ENCODE measurements around the gene THAP11.

Gene THAP11

DNA sequence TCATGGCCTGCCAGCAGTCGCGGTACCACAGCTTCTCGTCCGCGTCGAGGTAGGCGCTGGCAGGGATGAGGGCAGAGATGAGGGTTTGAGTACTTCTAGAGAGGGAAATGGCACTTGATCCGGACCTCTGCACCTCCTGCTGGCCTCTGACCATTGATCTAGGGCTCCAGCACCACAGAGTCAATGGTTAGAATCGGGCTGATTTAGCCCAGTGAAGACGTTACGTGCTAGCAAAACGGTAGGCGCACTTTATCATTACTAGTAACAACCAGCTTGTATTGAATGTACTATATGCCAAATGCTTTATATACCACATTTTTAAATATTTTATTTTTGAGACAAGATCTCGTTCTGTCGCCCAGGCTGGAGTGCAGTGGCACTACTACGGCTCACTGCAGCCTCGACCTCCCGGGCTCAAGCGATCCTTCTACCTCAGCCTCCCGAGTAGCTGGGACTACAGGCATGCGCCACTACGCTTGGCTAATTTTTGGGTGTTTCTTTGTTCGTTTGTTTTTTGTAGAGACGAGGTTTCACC is 34.9 kb upstream of the THAP11 start:
- Histone ChIP-seq H3K4me3 (ENCODE audit: low read depth, low read length) (peak overlapping the region; percentile 97), H3K27ac (ENCODE audit: low read depth, low read length) (peak overlapping the region; percentile 88), H3K36me3 (ENCODE audit: control insufficient read depth, insufficient read depth, low read length) (peaks cover 12% of the 10 kb centered on the region), H3K9me3 (ENCODE audit: control insufficient read depth, insufficient read depth, low read length) (no peaks in the 10 kb centered on the region), H3K9ac (ENCODE audit: low read depth, low read length) (0 out of 2 replicates have a peak overlapping the region, but pooled peaks have one; percentile 58), H3K4me1 (ENCODE audit: control insufficient read depth, insufficient read depth, low read length) (no peaks in the 10 kb centered on the region), H3K27me3 (ENCODE audit: control insufficient read depth, insufficient read depth, low read length) (no peaks in the 10 kb centered on the region)

DNA sequence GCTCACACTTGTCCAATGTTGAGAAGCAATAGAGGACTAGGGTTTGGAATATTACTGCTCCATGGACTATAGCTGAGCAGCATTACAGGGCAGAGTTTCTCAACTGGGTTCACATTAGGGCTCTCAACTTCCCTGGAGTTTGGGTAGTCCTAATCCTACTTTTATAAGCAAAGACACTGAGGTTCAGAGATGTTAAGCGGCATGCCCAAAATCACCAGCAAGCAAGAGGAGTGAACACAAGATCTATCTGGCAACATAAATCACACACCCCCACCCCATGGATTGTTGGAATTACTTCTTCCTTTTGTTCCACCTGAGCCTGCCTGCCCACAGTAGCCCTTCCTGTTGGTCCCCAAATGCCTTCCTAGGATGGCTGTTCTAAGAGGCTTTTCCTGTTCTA is 30.2 kb upstream of the THAP11 start:
- no peaks in the 10 kb centered on the region for H3K36me3 ChIP-seq (ENCODE audit: control insufficient read depth, insufficient read depth, low read length)
- no peak overlapping the region for H3K4me3 ChIP-seq (ENCODE audit: low read depth, low read length)
- no peak overlapping the region for H3K27ac ChIP-seq (ENCODE audit: low read depth, low read length)
- H3K9me3 ChIP-seq (ENCODE audit: control insufficient read depth, insufficient read depth, low read length): no peaks in the 10 kb centered on the region
- H3K27me3 ChIP-seq (ENCODE audit: control insufficient read depth, insufficient read depth, low read length): no peaks in the 10 kb centered on the region
- no peak overlapping the region for H3K9ac ChIP-seq (ENCODE audit: low read depth, low read length)
- H3K4me1 ChIP-seq (ENCODE audit: control insufficient read depth, insufficient read depth, low read length): no peaks in the 10 kb centered on the region

DNA sequence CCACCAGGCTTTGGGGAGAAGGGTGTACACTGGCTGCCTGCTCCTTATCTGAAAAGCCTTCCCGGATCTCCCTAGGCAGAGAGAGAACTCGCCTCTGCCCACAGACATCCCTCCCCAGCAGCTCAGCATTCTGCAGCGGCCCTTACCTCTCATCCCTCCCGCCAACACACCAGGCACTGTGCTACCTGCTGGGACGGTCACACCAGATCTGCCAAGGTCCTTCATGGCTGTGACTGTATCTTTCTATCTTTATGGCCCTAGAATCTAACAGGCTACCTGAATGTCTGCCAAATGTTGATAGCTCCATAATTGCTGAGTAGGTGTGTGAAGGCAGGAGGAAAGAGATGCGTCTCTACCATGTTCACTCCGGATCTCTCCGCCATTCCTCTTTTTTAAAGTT is 27.6 kb upstream of the THAP11 start:
- Histone ChIP-seq H3K9me3 (ENCODE audit: control insufficient read depth, insufficient read depth, low read length) (no peaks in the 10 kb centered on the region), H3K36me3 (ENCODE audit: control insufficient read depth, insufficient read depth, low read length) (no peaks in the 10 kb centered on the region), H3K27me3 (ENCODE audit: control insufficient read depth, insufficient read depth, low read length) (no peaks in the 10 kb centered on the region), H3K4me1 (ENCODE audit: control insufficient read depth, insufficient read depth, low read length) (no peaks in the 10 kb centered on the region), H3K9ac (ENCODE audit: low read depth, low read length) (no peak overlapping the region), H3K4me3 (ENCODE audit: low read depth, low read length) (no peak overlapping the region), H3K27ac (ENCODE audit: low read depth, low read length) (no peak overlapping the region)

DNA sequence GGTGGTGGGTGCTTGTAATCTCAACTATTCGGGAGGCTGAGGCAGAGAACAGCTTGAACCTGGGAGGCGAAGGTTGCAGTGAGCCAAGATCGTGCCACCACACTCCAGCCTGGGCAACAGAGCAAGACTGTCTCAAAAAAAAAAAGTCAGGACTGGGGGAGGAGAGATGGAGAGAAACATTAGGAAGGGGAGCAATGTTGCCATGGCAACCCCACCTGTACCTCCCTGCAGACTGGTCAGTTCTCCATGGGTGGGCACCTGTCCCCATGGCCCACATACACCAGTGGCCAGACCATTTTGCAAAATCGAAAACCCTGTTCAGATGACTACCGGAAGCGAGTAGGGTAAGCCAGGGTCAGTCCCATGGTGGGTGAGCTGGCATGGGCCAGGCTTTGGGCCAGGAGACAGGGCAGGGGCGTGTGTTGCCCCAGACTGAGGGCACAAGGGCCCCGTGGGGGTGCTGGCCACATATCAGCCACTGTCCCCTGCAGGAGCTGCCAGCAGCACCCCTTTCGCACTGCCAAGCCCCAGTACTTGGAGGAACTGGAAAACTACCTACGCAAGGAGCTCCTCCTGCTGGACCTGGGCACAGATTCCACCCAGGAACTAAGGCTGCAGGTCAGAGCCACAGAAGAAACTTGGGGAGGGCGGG is 21.4 kb upstream of the THAP11 start:
- Histone ChIP-seq H3K36me3 (ENCODE audit: control insufficient read depth, insufficient read depth, low read length) (peaks cover under 1% of the 10 kb centered on the region; the same call in 1 of the 2 replicates), H3K9me3 (ENCODE audit: control insufficient read depth, insufficient read depth, low read length) (no peaks in the 10 kb centered on the region), H3K4me1 (ENCODE audit: control insufficient read depth, insufficient read depth, low read length) (no peaks in the 10 kb centered on the region), H3K27me3 (ENCODE audit: control insufficient read depth, insufficient read depth, low read length) (no peaks in the 10 kb centered on the region), H3K27ac (ENCODE audit: low read depth, low read length) (no peak overlapping the region), H3K9ac (ENCODE audit: low read depth, low read length) (no peak overlapping the region), H3K4me3 (ENCODE audit: low read depth, low read length) (no peak overlapping the region)

DNA sequence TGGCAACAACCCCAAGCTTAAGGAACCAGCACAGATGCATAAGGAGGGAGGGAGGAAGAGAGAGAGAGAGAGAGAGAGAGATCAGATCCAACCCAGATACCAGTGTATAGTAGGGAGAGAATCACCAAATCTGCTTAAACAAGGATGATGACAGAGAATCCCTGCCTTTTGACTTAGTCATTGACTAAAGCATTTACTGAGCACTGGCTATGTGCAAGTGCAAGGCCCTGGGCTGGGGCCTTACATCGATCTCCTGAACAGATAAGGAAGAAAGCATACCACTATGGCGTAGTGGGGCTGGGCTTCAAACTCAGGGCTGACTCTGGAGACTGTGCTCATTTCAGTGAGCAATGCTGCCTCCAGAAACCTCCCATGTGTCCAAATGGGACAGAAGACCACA is 19.6 kb upstream of the THAP11 start:
- no peaks in the 10 kb centered on the region for H3K27me3 ChIP-seq (ENCODE audit: control insufficient read depth, insufficient read depth, low read length)
- no peak overlapping the region for H3K9ac ChIP-seq (ENCODE audit: low read depth, low read length)
- H3K27ac ChIP-seq (ENCODE audit: low read depth, low read length): no peak overlapping the region
- H3K4me3 ChIP-seq (ENCODE audit: low read depth, low read length): no peak overlapping the region
- no peaks in the 10 kb centered on the region for H3K9me3 ChIP-seq (ENCODE audit: control insufficient read depth, insufficient read depth, low read length)
- peaks cover 19% of the 10 kb centered on the region for H3K36me3 ChIP-seq (ENCODE audit: control insufficient read depth, insufficient read depth, low read length)
- H3K4me1 ChIP-seq (ENCODE audit: control insufficient read depth, insufficient read depth, low read length): no peaks in the 10 kb centered on the region

DNA sequence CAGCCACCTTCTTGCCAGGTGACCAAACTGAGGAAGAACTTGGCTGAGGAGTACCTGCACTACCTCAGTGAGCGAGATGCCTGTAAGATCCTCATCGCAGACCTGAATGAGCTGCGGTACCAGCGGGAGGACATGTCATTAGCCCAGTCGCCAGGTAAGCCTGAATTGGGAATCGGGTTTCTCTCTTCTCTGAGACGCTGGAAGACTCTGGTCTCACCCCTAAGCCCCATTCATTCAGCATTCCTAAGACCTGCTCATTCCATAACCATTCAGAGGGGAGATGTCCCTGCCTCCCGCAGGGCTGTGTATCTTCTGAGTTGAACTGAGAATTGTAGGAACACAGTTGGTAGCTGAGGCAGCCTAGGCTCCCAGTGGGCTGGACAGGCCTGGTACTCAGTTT is 17.0 kb upstream of the THAP11 start:
- peaks cover 45% of the 10 kb centered on the region for H3K36me3 ChIP-seq (ENCODE audit: control insufficient read depth, insufficient read depth, low read length)
- no peak overlapping the region for H3K27ac ChIP-seq (ENCODE audit: low read depth, low read length)
- H3K4me1 ChIP-seq (ENCODE audit: control insufficient read depth, insufficient read depth, low read length): no peaks in the 10 kb centered on the region
- H3K27me3 ChIP-seq (ENCODE audit: control insufficient read depth, insufficient read depth, low read length): no peaks in the 10 kb centered on the region
- H3K9ac ChIP-seq (ENCODE audit: low read depth, low read length): no peak overlapping the region
- no peaks in the 10 kb centered on the region for H3K9me3 ChIP-seq (ENCODE audit: control insufficient read depth, insufficient read depth, low read length)
- H3K4me3 ChIP-seq (ENCODE audit: low read depth, low read length): no peak overlapping the region

DNA sequence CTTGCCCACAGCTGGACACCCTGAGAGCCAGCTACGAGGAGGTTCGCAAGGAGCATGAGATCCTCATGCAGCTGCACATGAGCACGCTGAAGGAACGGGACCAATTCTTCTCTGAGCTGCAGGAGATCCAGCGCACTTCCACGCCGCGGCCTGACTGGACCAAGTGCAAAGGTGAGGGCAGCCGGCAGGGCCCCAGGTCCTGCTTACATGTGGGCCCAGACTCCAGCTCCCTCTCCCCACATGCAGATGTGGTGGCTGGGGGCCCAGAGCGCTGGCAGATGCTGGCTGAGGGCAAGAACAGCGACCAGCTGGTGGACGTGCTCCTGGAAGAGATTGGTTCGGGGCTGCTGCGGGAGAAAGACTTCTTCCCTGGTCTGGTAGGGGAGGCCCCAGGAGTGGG is 16.2 kb upstream of the THAP11 start:
- H3K4me3 ChIP-seq (ENCODE audit: low read depth, low read length): no peak overlapping the region
- H3K9ac ChIP-seq (ENCODE audit: low read depth, low read length): no peak overlapping the region
- H3K27ac ChIP-seq (ENCODE audit: low read depth, low read length): no peak overlapping the region
- no peaks in the 10 kb centered on the region for H3K4me1 ChIP-seq (ENCODE audit: control insufficient read depth, insufficient read depth, low read length)
- peaks cover 53% of the 10 kb centered on the region for H3K36me3 ChIP-seq (ENCODE audit: control insufficient read depth, insufficient read depth, low read length)
- no peaks in the 10 kb centered on the region for H3K9me3 ChIP-seq (ENCODE audit: control insufficient read depth, insufficient read depth, low read length)
- H3K27me3 ChIP-seq (ENCODE audit: control insufficient read depth, insufficient read depth, low read length): no peaks in the 10 kb centered on the region

DNA sequence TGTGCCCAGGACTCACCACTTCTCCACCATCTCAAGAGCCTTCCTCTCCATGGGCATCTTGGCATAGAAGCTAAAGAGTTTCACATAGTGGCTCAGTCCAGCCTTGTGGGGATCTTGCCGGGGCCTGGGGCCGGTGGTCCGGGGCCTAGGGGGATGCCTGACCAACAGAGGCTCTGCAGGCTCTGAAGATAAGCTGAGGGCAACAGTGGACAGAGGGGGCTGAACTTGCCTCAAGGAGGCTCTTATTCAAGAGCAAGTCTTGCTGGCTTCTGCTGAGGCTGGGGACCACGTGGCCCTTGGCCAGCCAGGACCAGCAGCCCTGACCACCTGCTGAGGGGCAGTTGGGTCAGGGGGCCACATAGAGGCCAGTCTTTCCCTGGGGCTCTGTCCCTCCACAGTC is 13.5 kb upstream of the THAP11 start:
- no peaks in the 10 kb centered on the region for H3K27me3 ChIP-seq (ENCODE audit: control insufficient read depth, insufficient read depth, low read length)
- H3K27ac ChIP-seq (ENCODE audit: low read depth, low read length): no peak overlapping the region
- no peak overlapping the region for H3K4me3 ChIP-seq (ENCODE audit: low read depth, low read length)
- H3K9ac ChIP-seq (ENCODE audit: low read depth, low read length): no peak overlapping the region
- no peaks in the 10 kb centered on the region for H3K9me3 ChIP-seq (ENCODE audit: control insufficient read depth, insufficient read depth, low read length)
- peaks cover 67% of the 10 kb centered on the region for H3K36me3 ChIP-seq (ENCODE audit: control insufficient read depth, insufficient read depth, low read length)
- H3K4me1 ChIP-seq (ENCODE audit: control insufficient read depth, insufficient read depth, low read length): peaks cover 3% of the 10 kb centered on the region; the same call in 1 of the 2 replicates

DNA sequence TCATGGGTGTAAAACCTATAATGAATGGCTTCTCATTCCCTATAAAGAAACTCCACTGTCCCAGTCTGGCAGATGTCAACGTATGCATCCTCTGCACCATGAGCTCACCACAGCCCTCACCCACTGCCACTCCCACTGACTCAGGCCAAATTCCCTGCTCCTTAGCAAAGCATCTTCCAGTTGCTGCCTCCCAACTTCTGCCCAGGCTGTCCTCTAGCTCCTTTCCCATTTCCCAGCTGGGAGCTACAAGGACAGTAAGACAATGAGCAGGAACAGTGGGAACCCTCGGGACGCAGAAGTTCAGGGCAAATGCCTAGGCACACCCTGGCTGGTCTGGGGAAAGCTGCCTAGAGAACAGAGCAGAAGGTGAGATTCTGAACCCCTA is 9.1 kb upstream of the THAP11 start:
- H3K36me3 ChIP-seq (ENCODE audit: control insufficient read depth, insufficient read depth, low read length): peaks cover 43% of the 10 kb centered on the region
- peaks cover 3% of the 10 kb centered on the region; the same call in 1 of the 2 replicates for H3K4me1 ChIP-seq (ENCODE audit: control insufficient read depth, insufficient read depth, low read length)
- H3K9ac ChIP-seq (ENCODE audit: low read depth, low read length): peak overlapping the region; percentile 56
- peak overlapping the region; percentile 78 for H3K4me3 ChIP-seq (ENCODE audit: low read depth, low read length)
- no peaks in the 10 kb centered on the region for H3K9me3 ChIP-seq (ENCODE audit: control insufficient read depth, insufficient read depth, low read length)
- H3K27ac ChIP-seq (ENCODE audit: low read depth, low read length): no peak overlapping the region
- H3K27me3 ChIP-seq (ENCODE audit: control insufficient read depth, insufficient read depth, low read length): no peaks in the 10 kb centered on the region

DNA sequence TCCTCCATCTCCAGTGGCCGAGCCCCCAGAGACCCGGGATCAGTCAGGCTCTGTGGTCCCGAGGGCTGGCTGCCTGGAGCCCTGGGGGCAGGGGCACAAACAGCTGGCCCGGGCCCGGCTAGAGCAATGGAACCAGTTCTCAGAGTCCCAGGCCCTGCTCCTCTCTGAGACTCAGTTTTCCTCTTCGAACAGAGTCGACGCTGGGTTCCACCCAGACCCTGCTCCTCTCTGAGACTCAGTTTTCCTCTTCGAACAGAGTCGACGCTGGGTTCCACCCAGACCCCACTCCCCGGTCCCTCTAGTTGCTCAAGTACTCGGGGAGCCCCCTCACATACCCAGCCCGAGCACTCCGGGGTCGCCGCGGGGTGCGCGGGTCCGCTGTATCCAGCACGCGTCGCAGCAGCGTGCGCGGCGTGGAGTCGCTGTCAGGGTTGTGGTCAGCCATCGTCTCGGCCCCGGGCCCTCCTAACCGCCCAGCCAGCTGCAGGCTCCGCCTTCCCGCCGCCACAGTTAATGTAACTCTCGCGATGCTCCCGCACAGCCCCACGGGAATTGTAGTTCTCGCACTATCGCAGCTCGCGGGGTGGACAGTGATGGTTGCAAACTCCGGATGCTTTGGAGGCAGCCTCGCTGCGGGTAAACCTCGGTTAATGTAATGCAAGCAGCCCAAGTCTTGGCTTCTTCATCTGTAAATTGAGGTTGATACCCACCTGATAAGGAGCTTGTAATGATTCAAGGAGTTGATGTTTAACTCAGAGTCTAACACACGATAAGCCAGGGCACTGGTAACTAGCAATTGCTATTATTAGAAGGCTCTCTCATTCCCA is 8.5 kb upstream of the THAP11 start:
- Histone ChIP-seq H3K27me3 (ENCODE audit: control insufficient read depth, insufficient read depth, low read length) (no peaks in the 10 kb centered on the region), H3K9ac (ENCODE audit: low read depth, low read length) (peak overlapping the region; percentile 56), H3K4me1 (ENCODE audit: control insufficient read depth, insufficient read depth, low read length) (peaks cover 3% of the 10 kb centered on the region; the same call in 1 of the 2 replicates), H3K4me3 (ENCODE audit: low read depth, low read length) (peak overlapping the region; percentile 78), H3K27ac (ENCODE audit: low read depth, low read length) (no peak overlapping the region), H3K36me3 (ENCODE audit: control insufficient read depth, insufficient read depth, low read length) (peaks cover 37% of the 10 kb centered on the region), H3K9me3 (ENCODE audit: control insufficient read depth, insufficient read depth, low read length) (no peaks in the 10 kb centered on the region)

DNA sequence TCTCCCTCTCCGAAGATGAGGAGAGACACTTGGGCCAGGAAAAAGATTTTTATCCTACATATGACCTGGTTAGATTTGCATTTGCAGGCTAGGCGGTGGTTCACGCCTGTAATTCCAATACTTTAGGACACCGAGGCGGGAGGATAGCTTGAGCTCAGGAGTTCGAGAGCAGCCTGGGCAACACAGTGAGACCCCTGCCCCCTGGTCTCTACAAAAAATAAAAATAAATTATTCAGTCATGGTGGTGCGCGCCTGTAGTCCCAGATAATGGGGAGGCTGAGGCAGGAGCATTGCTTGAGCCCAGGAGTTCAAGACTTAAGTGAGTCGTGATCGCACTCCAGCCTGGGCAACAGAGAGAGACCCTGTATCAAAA is 7.9 kb upstream of the THAP11 start:
- H3K4me3 ChIP-seq (ENCODE audit: low read depth, low read length): peak overlapping the region; percentile 78
- H3K4me1 ChIP-seq (ENCODE audit: control insufficient read depth, insufficient read depth, low read length): peaks cover 3% of the 10 kb centered on the region; the same call in 1 of the 2 replicates
- H3K9me3 ChIP-seq (ENCODE audit: control insufficient read depth, insufficient read depth, low read length): no peaks in the 10 kb centered on the region
- no peak overlapping the region for H3K27ac ChIP-seq (ENCODE audit: low read depth, low read length)
- 0 out of 2 replicates have a peak overlapping the region, but pooled peaks have one; percentile 40 for H3K9ac ChIP-seq (ENCODE audit: low read depth, low read length)
- no peaks in the 10 kb centered on the region for H3K27me3 ChIP-seq (ENCODE audit: control insufficient read depth, insufficient read depth, low read length)
- peaks cover 31% of the 10 kb centered on the region for H3K36me3 ChIP-seq (ENCODE audit: control insufficient read depth, insufficient read depth, low read length)

Measured in HUES48 (cell line).